Measurements from ENCODE around the gene PNLIPRP2. TPM values are rescaled to one million over a fixed set of nuclear protein-coding genes. Genes with fewer than 3 reads are reported as not detected.

PNLIPRP2 gene
- total RNA-seq: not detected in 2 replicates

GRCh38 chr10:116620423-116621400 lies at the start of gene PNLIPRP2:
PNLIPRP2 (plus strand) TSS chr10:116620953.

GRCh38 chr10:116590590-116591444 lies 29.9 kb upstream of the PNLIPRP2 start, which contains the start of gene PNLIPRP1:
PNLIPRP1 (plus strand) TSS chr10:116590959; CDS start chr10:116591130, 171 bp downstream.

Other genes starting within 250 kb of the PNLIPRP2 start
- gene PNLIPRP3, start 193.1 kb upstream of the PNLIPRP2 start, total RNA-seq: not detected in 2 replicates
- not detected in 2 replicates for gene PNLIP, start 75.0 kb upstream of the PNLIPRP2 start, total RNA-seq
- not detected in 2 replicates for gene PNLIPRP1, start 30.0 kb upstream of the PNLIPRP2 start, total RNA-seq
- gene HSPA12A, start 121.6 kb downstream of the PNLIPRP2 start, total RNA-seq: 2.0 and 5.9 TPM in 2 replicates
- 0.19 and 0.26 TPM in 2 replicates for gene ENO4, start 228.5 kb downstream of the PNLIPRP2 start, total RNA-seq